Right lobe of liver (tissue), 6 donors: ENCODE results near the gene NABP2. TPM values are rescaled to one million over a fixed set of nuclear protein-coding genes. Genes with fewer than 3 reads are reported as not detected.

Source experiments
- ATAC-seq, 4 donors: fragments of 200-7000 bp; cut with Tn5 transposase; one replicate each; pipeline ENCODE4 v1.9.1; 2020; ENCODE audit warnings: mild to moderate bottlenecking in 4 of 4, moderate library complexity in 4 of 4
- DNase-seq, 3 donors: peaks; one replicate each; pipeline ENCODE4 v3.0.0-alpha.2; 2020
- H3K27ac ChIP-seq, 3 donors: fragments of 200-600 bp; one replicate each; pipeline ENCODE4 v1.8.0; 2022
- H3K27me3 ChIP-seq, 2 donors: fragments of 200-600 bp; one replicate each; pipeline ENCODE4 v1.8.0; 2022
- H3K36me3 ChIP-seq, 4 donors: fragments of 200-600 bp; sonication (generic) in 1 of 4; one replicate each; pipeline versions ENCODE4 v1.5.1 to v1.8.0; 2017 to 2022; ENCODE audit warnings: control low read depth in 1 of 4
- H3K4me1 ChIP-seq, 4 donors: fragments of 200-600 bp; sonication (generic) in 1 of 4; one replicate each; pipeline versions ENCODE4 v1.5.1 to v1.8.0; 2017 to 2022; ENCODE audit warnings: control low read depth in 1 of 4
- H3K4me3 ChIP-seq, 3 donors: fragments of 200-600 bp; one replicate each; pipeline ENCODE4 v1.8.0; 2022
- H3K9me3 ChIP-seq, 4 donors: fragments of 200-600 bp; sonication (generic) in 1 of 4; one replicate each; pipeline versions ENCODE4 v1.5.1 to v1.8.0; 2017 to 2022; ENCODE audit warnings: control low read depth in 1 of 4
- CTCF ChIP-seq, 4 donors: fragments of 200-600 bp in 3 of 4; fragments of 450-650 bp in 1 of 4; IDR thresholded peaks; one replicate each; pipeline versions ENCODE4 v1.5.1 to v1.8.0; 2016 to 2022; ENCODE audit warnings: antibody characterized with exemption in 4 of 4, mild to moderate bottlenecking in 2 of 4
- POLR2A ChIP-seq: fragments of 450-650 bp; IDR thresholded peaks from one replicate; pipeline ENCODE4 v1.6.1; 2017; ENCODE audit warnings: antibody characterized with exemption, mild to moderate bottlenecking
- WGBS: methylation state at CpG from one replicate; pipeline ENCODE4 v1.1.6; 2018; ENCODE audit warnings: low coverage, low lambda C conversion rate; ENCODE audit not compliant: insufficient coverage; ENCODE audit errors: missing lambda C conversion rate; 5-methylcytosine and 5-hydroxymethylcytosine counted together
- intact Hi-C, 2 donors: fragments of 100-400 bp; cut with DNase I; formaldehyde crosslinking; loops; one replicate each; pipeline versions ENCODE4 v1.11.2 to v1.14.1; 2022
- total RNA-seq, 6 experiments: library from RNA; depleted of rRNA in 2 of 6; stranded (reverse); fragments of >200 nt in 2 of 6; fragmentation: NEBNext Ultra II Directional in 3 of 6; extraction: Animal tissue kit (Norgen Biotek cat#: 25700) in 3 of 6; gene quantifications; one replicate each; pipeline versions ENCODE4 v1.1.0 to v1.2.4, GENCODE V29; 2016 to 2023
- donor health status: DM: no; HTN: yes; CAD: no.
- donor health status: DM: no; HTN: no; CAD: no.
- donor health status: DM: no; HTN: no; CAD: no.
- donor health status: DM: no; HTN: yes; CAD: no.
- donor health status: DM: no; HTN: yes; CAD: no.

The NABP2 gene
- total RNA-seq, 6 experiments from 2014 or later, result 10.3 to 24.3 (median 14.8) TPM

- intact Hi-C loops, result no loop called here
- ATAC-seq (peak; percentile 86 to 93 (median 88)), DNase-seq (peak; percentile 96 to 98 (median 98))
- H3K4me3 ChIP-seq, result peak within 1 kb of the TSS; percentile 49 to 78 (median 55)
- H3K36me3 ChIP-seq, result no peaks in the 10 kb centered on the region
- WGBS, result 0% methylated on average over 17 of the region's 42 CpGs
- H3K9me3 ChIP-seq, result no peaks in the 10 kb centered on the region
- no peaks in the 10 kb centered on the region for H3K27me3 ChIP-seq
- peaks cover 0 to 24% (median 7%) of the 10 kb centered on the region in 4 donors for H3K4me1 ChIP-seq
- peak within 1 kb of the TSS; percentile 91 to 97 (median 91) for H3K27ac ChIP-seq
- TF ChIP-seq CTCF (IDR thresholded peaks at IDR 0.05), result peak in 2 of 4 donors; percentile 2 to 10
- TF ChIP-seq POLR2A, result peak; percentile 96
Measured at GRCh38 chr12:56221757-56222530, 2.2 kb upstream of the NABP2 start, which contains the start of gene RNF41. TSS of gene RNF41 (minus strand) at chr12:56221922. CDS start at chr12:56214047, 7,875 bp downstream.

GRCh38 chr12:56222531-56222895 is 1.6 kb upstream of the NABP2 start:
- intact Hi-C loops, result no loop called here
- Histone ChIP-seq H3K36me3 (no peaks in the 10 kb centered on the region), H3K27me3 (no peaks in the 10 kb centered on the region), H3K9me3 (no peaks in the 10 kb centered on the region), H3K4me1 (peaks cover 0 to 24% (median 7%) of the 10 kb centered on the region in 4 donors), H3K4me3 (peak overlapping the region; percentile 49 to 78 (median 55)), H3K27ac (peak overlapping the region; percentile 91 to 97 (median 91))
- TF ChIP-seq CTCF (IDR thresholded peaks at IDR 0.05), result no peak
- TF ChIP-seq POLR2A, result no peak
- no peak for ATAC-seq
- no peak for DNase-seq
- 0% methylated on average over 4 of the region's 4 CpGs for WGBS

- TF ChIP-seq POLR2A, result no peak
- TF ChIP-seq CTCF (IDR thresholded peaks at IDR 0.05), result no peak
- Histone ChIP-seq H3K36me3 (no peaks in the 10 kb centered on the region), H3K27ac (peak overlapping the region; percentile 58 to 97 (median 91)), H3K4me1 (peaks cover 0 to 24% (median 7%) of the 10 kb centered on the region in 4 donors), H3K4me3 (peak overlapping the region; percentile 65 to 78 (median 72)), H3K27me3 (no peaks in the 10 kb centered on the region), H3K9me3 (no peaks in the 10 kb centered on the region)
- ATAC-seq, result no peak
- no peak for DNase-seq
- 24% methylated on average over 14 of the region's 15 CpGs for WGBS
- intact Hi-C loops, result no loop called here
Measured at GRCh38 chr12:56223571-56224101, 506 bp upstream of the NABP2 start.

- intact Hi-C loops, result no loop called here
- H3K9me3 ChIP-seq, result no peaks in the 10 kb centered on the region
- TF ChIP-seq CTCF (IDR thresholded peaks at IDR 0.05), result no peak
- no peak for TF ChIP-seq POLR2A
- peaks cover 0 to 24% (median 7%) of the 10 kb centered on the region in 4 donors for H3K4me1 ChIP-seq
- H3K27ac ChIP-seq, result no peak overlapping the region
- no peak for DNase-seq
- H3K36me3 ChIP-seq, result no peaks in the 10 kb centered on the region
- 55% methylated on average over 5 of the region's 11 CpGs for WGBS
- ATAC-seq, result no peak
- peak overlapping the region; percentile 65 to 78 (median 72) for H3K4me3 ChIP-seq
- H3K27me3 ChIP-seq, result no peaks in the 10 kb centered on the region
Measured at GRCh38 chr12:56224954-56225353, 812 bp downstream of the NABP2 start.
